Adrenal gland (tissue), 5 donors: ENCODE measurements around the gene GNS.

Source experiments
- POLR2A ChIP-seq, 2 donors: fragments of 450-650 bp; IDR thresholded peaks; one replicate each; pipeline ENCODE4 v1.6.1; 2017; ENCODE audit warnings: antibody characterized with exemption in 2 of 2, mild to moderate bottlenecking in 2 of 2, moderate library complexity in 1 of 2
- TF ChIP-seq, protein P1 (sequence below), 6 experiments: fragments of 450-650 bp in 4 of 6; fragments of 200-600 bp in 2 of 6; sonication (generic) in 1 of 6; IDR thresholded peaks; 1 replicate in 5 of 6; 2 replicates in 1 of 6; pipeline versions ENCODE4 v1.5.1 to v1.8.0; 2016 to 2021; ENCODE audit warnings: antibody characterized with exemption in 6 of 6, mild to moderate bottlenecking in 2 of 6, moderate library complexity in 1 of 6
- donor health status: DM: no; HTN: no; CAD: no.

DNA sequence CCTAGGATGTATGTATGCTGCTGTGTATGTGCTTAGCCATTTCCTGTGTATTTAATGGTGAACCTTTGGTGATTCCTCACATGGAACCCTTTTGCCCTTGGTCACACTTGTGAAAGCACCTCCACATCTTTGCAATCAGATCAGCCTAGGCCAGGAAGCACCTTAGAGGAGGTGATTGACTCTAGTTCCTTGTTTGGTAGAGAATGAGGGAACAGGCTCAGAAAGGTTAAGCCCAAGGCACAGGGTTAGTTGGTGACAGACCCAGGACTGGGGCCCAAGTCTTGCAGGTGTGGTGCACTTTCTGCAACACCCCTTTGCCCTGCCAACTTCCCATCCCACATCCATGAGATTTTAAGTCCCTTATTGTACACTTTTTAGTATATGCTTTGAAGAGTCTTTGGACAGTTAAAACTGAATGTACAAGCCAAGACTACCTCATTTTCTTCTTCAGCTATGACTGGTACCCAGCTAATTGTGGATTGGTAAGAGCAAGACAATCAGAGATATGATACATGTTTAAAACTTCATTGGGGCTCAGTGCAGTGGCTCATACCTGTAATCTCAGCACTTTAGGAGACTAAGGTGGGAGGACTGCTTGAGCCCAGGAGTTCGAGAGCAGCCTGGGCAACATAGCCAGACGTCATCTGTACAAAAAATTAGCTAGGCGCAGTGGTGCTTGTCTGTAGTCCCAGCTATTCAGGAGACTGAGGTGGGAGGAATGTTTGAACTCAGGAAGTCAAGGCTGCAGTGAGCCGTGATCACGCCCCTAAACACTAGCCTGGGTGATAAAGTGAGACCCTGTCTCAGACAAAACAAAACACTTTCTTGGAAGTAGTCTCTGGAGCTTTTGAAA is 77.8 kb downstream of the GNS start:
- TF ChIP-seq POLR2A (IDR thresholded peaks at IDR 0.05) = no peak
- TF ChIP-seq, protein P1, sequence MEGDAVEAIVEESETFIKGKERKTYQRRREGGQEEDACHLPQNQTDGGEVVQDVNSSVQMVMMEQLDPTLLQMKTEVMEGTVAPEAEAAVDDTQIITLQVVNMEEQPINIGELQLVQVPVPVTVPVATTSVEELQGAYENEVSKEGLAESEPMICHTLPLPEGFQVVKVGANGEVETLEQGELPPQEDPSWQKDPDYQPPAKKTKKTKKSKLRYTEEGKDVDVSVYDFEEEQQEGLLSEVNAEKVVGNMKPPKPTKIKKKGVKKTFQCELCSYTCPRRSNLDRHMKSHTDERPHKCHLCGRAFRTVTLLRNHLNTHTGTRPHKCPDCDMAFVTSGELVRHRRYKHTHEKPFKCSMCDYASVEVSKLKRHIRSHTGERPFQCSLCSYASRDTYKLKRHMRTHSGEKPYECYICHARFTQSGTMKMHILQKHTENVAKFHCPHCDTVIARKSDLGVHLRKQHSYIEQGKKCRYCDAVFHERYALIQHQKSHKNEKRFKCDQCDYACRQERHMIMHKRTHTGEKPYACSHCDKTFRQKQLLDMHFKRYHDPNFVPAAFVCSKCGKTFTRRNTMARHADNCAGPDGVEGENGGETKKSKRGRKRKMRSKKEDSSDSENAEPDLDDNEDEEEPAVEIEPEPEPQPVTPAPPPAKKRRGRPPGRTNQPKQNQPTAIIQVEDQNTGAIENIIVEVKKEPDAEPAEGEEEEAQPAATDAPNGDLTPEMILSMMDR (IDR thresholded peaks at IDR 0.05) = no peak
